GM18951 (cell line): ENCODE results near the gene CCDC40.

Source experiments
- POLR2A ChIP-seq: IDR thresholded peaks from 4 replicates; pipeline ENCODE4 v1.6.1; 2011; ENCODE audit warnings: mild to moderate bottlenecking; ENCODE audit not compliant: insufficient read length, insufficient read depth; ENCODE audit errors: extremely low read depth
- in situ Hi-C: fragments of 300-500 bp; cut with MboI; formaldehyde crosslinking; loops from one replicate; pipeline ENCODE4 v1.12.0; 2022; ENCODE audit warnings: low sequenced_read_pairs, mixed read lengths, inconsistent platforms; ENCODE audit not compliant: unreplicated experiment

CCDC40 gene

GRCh38 chr17:80119839-80120238, 83.4 kb downstream of the CCDC40 start:
- in situ Hi-C loops: no loop called here
- no peak for TF ChIP-seq POLR2A

- TF ChIP-seq POLR2A: no peak
- in situ Hi-C loops: no loop called here
Measured at GRCh38 chr17:80122026-80122575, 85.7 kb downstream of the CCDC40 start.

- no peak for TF ChIP-seq POLR2A
- in situ Hi-C loops: no loop called here
Measured at GRCh38 chr17:80122926-80123505, 86.6 kb downstream of the CCDC40 start.

GRCh38 chr17:80123791-80124190, 87.3 kb downstream of the CCDC40 start:
- in situ Hi-C loops: no loop called here

GRCh38 chr17:80124351-80124981, 88.0 kb downstream of the CCDC40 start:
- in situ Hi-C loops: no loop called here
- TF ChIP-seq POLR2A: no peak

More at GRCh38 chr17:80123791-80124190, 87.3 kb downstream of the CCDC40 start:
- no peak for TF ChIP-seq POLR2A

- no peak for TF ChIP-seq POLR2A
- in situ Hi-C loops: no loop called here
Measured at GRCh38 chr17:80125656-80126448, 89.4 kb downstream of the CCDC40 start.

- TF ChIP-seq POLR2A: no peak
- in situ Hi-C loops: no loop called here
Measured at GRCh38 chr17:80126449-80126715, 89.9 kb downstream of the CCDC40 start.

GRCh38 chr17:80129006-80129565, 92.6 kb downstream of the CCDC40 start:
- in situ Hi-C loops: no loop called here
- no peak for TF ChIP-seq POLR2A

- in situ Hi-C loops: no loop called here
- no peak for TF ChIP-seq POLR2A
Measured at GRCh38 chr17:80130992-80131391, 94.5 kb downstream of the CCDC40 start.

- in situ Hi-C loops: no loop called here
- TF ChIP-seq POLR2A: no peak
Measured at GRCh38 chr17:80132906-80133625, 96.6 kb downstream of the CCDC40 start.

GRCh38 chr17:80133626-80133970, 97.2 kb downstream of the CCDC40 start:
- in situ Hi-C loops: no loop called here
- no peak for TF ChIP-seq POLR2A

- in situ Hi-C loops: no loop called here
- TF ChIP-seq POLR2A: no peak
Measured at GRCh38 chr17:80137131-80137530, 100.7 kb downstream of the CCDC40 start.

- TF ChIP-seq POLR2A: no peak
- in situ Hi-C loops: no loop called here
Measured at GRCh38 chr17:80138856-80139426, 102.5 kb downstream of the CCDC40 start.

- in situ Hi-C loops: no loop called here
Measured at GRCh38 chr17:80141463-80142165, 105.2 kb downstream of the CCDC40 start.

More at GRCh38 chr17:80141463-80142165, 105.2 kb downstream of the CCDC40 start:
- no peak for TF ChIP-seq POLR2A
